Fibroblast of lung (primary cell): ENCODE data around the gene CHST11. TPM values are rescaled to one million over a fixed set of nuclear protein-coding genes. Genes with fewer than 3 reads are reported as not detected.

Experiments
- DNase-seq, 2 donors: peaks; one replicate each; pipeline versions ENCODE4 v3.0.0 to v3.0.0-alpha.2; 2010; ENCODE audit warnings: low read depth in 2 of 2
- H2AFZ ChIP-seq: 2 replicates; pipeline ENCODE4 v1.5.1; 2012; ENCODE audit warnings: low read length, control low read depth, inconsistent platforms
- H3K27ac ChIP-seq: 2 replicates; pipeline ENCODE4 v1.5.1; 2011; ENCODE audit warnings: low read length, control low read depth; ENCODE audit not compliant: insufficient read depth
- H3K27me3 ChIP-seq: 2 replicates; pipeline ENCODE4 v1.5.1; 2011; ENCODE audit warnings: mild to moderate bottlenecking, low read length; ENCODE audit not compliant: control insufficient read depth, insufficient read depth
- H3K36me3 ChIP-seq: 2 replicates; pipeline ENCODE4 v1.5.1; 2011; ENCODE audit warnings: low read length; ENCODE audit not compliant: control insufficient read depth, insufficient read depth
- H3K4me1 ChIP-seq: 2 replicates; pipeline ENCODE4 v1.5.1; 2011; ENCODE audit warnings: low read length; ENCODE audit not compliant: control insufficient read depth, insufficient read depth; ENCODE audit errors: extremely low read depth
- H3K4me2 ChIP-seq: 2 replicates; pipeline ENCODE4 v1.5.1; 2011; ENCODE audit warnings: low read length, control low read depth; ENCODE audit not compliant: insufficient read depth; ENCODE audit errors: extremely low read depth
- H3K4me3 ChIP-seq, 4 experiments: fragments of 200-600 bp in 1 of 4; sonication (generic) in 1 of 4; replicated peaks in 1 of 4; 2 replicates each; pipeline ENCODE4 v1.5.1; 2011 to 2016; ENCODE audit warnings: low read length in 4 of 4, low read depth in 3 of 4, mild to moderate bottlenecking in 3 of 4, control low read depth in 2 of 4, inconsistent platforms in 1 of 4, mixed read lengths in 1 of 4; ENCODE audit not compliant: insufficient read depth in 1 of 4; ENCODE audit errors: control extremely low read depth in 1 of 4
- H3K79me2 ChIP-seq: 2 replicates; pipeline ENCODE4 v1.5.1; 2012; ENCODE audit warnings: mild to moderate bottlenecking, low read length, inconsistent platforms; ENCODE audit not compliant: control insufficient read depth, insufficient read depth
- H3K9ac ChIP-seq: 2 replicates; pipeline ENCODE4 v1.5.1; 2011; ENCODE audit warnings: mild to moderate bottlenecking, low read length, control low read depth; ENCODE audit not compliant: insufficient read depth
- H3K9me3 ChIP-seq: 2 replicates; pipeline ENCODE4 v1.5.1; 2012; ENCODE audit warnings: low read depth, low read length; ENCODE audit not compliant: control insufficient read depth, insufficient read depth
- H4K20me1 ChIP-seq: 2 replicates; pipeline ENCODE4 v1.5.1; 2011; ENCODE audit warnings: low read length; ENCODE audit not compliant: control insufficient read depth, insufficient read depth; ENCODE audit errors: extremely low read depth
- EZH2 ChIP-seq: IDR thresholded peaks from 2 replicates; pipeline ENCODE4 v1.5.1; 2012; ENCODE audit warnings: low read length, control low read depth, mild to moderate bottlenecking; ENCODE audit errors: missing control alignments
- polyA plus RNA-seq, 2 donors: library from polyadenylated mRNA; depleted of rRNA in 1 of 2; stranded (reverse) in 1 of 2; unstranded in 1 of 2; fragments of >200 nt; gene quantifications; 2 replicates each; pipeline ENCODE4 v1.2.1, GENCODE V29; 2011 to 2012; ENCODE audit warnings: missing spikeins in 1 of 2
- total RNA-seq: library from RNA; depleted of rRNA; stranded (reverse); fragments of >200 nt; gene quantifications from 2 replicates; pipeline ENCODE4 v1.2.1, GENCODE V29; 2014
- TF ChIP-seq, protein P1 (sequence below), 2 donors: IDR thresholded peaks in 1 of 2; conservative IDR thresholded peaks in 1 of 2; 1 replicate in 1 of 2; 2 replicates in 1 of 2; pipeline ENCODE4 v1.5.1; 2011 to 2012; ENCODE audit warnings: low read length in 2 of 2, control low read depth in 1 of 2, inconsistent platforms in 1 of 2, low read depth in 1 of 2, mild to moderate bottlenecking in 1 of 2

CHST11 gene
- total and polyA plus RNA-seq, 2 donors (not counting 1 experiment from before 2014, with no cell fraction given): 3.5 to 9.1 TPM

GRCh38 chr12:104446646-104447421 lies 9.9 kb upstream of the CHST11 start:
- no peak for TF ChIP-seq EZH2
- TF ChIP-seq, protein P1, sequence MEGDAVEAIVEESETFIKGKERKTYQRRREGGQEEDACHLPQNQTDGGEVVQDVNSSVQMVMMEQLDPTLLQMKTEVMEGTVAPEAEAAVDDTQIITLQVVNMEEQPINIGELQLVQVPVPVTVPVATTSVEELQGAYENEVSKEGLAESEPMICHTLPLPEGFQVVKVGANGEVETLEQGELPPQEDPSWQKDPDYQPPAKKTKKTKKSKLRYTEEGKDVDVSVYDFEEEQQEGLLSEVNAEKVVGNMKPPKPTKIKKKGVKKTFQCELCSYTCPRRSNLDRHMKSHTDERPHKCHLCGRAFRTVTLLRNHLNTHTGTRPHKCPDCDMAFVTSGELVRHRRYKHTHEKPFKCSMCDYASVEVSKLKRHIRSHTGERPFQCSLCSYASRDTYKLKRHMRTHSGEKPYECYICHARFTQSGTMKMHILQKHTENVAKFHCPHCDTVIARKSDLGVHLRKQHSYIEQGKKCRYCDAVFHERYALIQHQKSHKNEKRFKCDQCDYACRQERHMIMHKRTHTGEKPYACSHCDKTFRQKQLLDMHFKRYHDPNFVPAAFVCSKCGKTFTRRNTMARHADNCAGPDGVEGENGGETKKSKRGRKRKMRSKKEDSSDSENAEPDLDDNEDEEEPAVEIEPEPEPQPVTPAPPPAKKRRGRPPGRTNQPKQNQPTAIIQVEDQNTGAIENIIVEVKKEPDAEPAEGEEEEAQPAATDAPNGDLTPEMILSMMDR (conservative IDR thresholded peaks at IDR 0.05 in 1 of 2, IDR thresholded peaks at IDR 0.05 in 1 of 2; ENCODE audit: low read depth in 1 of 2, low read length in 2 of 2): no peak
- Histone ChIP-seq H3K4me2 (no peak overlapping the region), H3K27me3 (peaks cover 4% of the 10 kb centered on the region), H3K36me3 (no peaks in the 10 kb centered on the region), H3K79me2 (no peaks in the 10 kb centered on the region), H2AFZ (no peak overlapping the region), H3K9me3 (no peaks in the 10 kb centered on the region), H3K9ac (no peak overlapping the region), H3K27ac (no peak overlapping the region), H3K4me3 (no peak overlapping the region), H4K20me1 (no peaks in the 10 kb centered on the region), H3K4me1 (no peaks in the 10 kb centered on the region)
- no peak for DNase-seq

DNA sequence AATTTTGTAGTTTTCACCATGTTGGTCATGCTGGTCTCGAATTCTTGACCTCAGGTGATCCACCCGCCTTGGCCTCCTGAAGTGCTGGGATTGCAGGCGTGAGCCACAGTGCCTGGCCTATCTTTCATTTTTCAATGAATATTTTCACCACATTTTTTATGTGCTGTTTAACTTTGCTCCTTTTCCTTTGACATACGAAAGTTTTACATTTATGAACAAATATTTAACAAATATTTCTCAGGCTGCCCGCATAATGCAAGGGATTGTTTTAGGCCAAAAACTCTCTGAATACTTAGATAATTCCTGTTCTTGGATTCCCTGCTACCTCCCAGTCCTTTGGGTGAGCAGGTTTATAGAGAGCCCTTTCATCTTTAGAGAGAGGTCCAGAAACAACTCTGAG lies 8.7 kb upstream of the CHST11 start:
- Histone ChIP-seq H3K79me2 (no peaks in the 10 kb centered on the region), H2AFZ (no peak overlapping the region), H3K9me3 (no peaks in the 10 kb centered on the region), H3K9ac (no peak overlapping the region), H3K4me3 (no peak overlapping the region), H4K20me1 (no peaks in the 10 kb centered on the region), H3K4me1 (no peaks in the 10 kb centered on the region), H3K36me3 (no peaks in the 10 kb centered on the region), H3K4me2 (no peak overlapping the region), H3K27me3 (peaks cover 3% of the 10 kb centered on the region), H3K27ac (no peak overlapping the region)
- no peak for DNase-seq
- TF ChIP-seq, protein P1 (conservative IDR thresholded peaks at IDR 0.05 in 1 of 2, IDR thresholded peaks at IDR 0.05 in 1 of 2; ENCODE audit: low read depth in 1 of 2, low read length in 2 of 2): no peak
- TF ChIP-seq EZH2: no peak

GRCh38 chr12:104448451-104448850 lies 8.3 kb upstream of the CHST11 start:
- Histone ChIP-seq H3K4me1 (no peaks in the 10 kb centered on the region), H3K4me3 (no peak overlapping the region), H3K27me3 (no peaks in the 10 kb centered on the region), H3K4me2 (no peak overlapping the region), H2AFZ (no peak overlapping the region), H3K9ac (no peak overlapping the region), H3K27ac (no peak overlapping the region), H4K20me1 (no peaks in the 10 kb centered on the region), H3K36me3 (no peaks in the 10 kb centered on the region), H3K9me3 (no peaks in the 10 kb centered on the region), H3K79me2 (no peaks in the 10 kb centered on the region)
- no peak for TF ChIP-seq EZH2
- TF ChIP-seq, protein P1 (conservative IDR thresholded peaks at IDR 0.05 in 1 of 2, IDR thresholded peaks at IDR 0.05 in 1 of 2; ENCODE audit: low read depth in 1 of 2, low read length in 2 of 2): no peak
- no peak for DNase-seq
